Erythroblast (primary cell): ENCODE measurements around the gene PCID2.

Experiments used
- DNase-seq, 2 experiments: peaks; one replicate each; lab custom pipeline; 2025; lab: John Stamatoyannopoulos, UW
- GATA1 ChIP-seq: IDR thresholded peaks from 2 replicates; pipeline ENCODE4 v1.6.1; 2011; ENCODE audit warnings: low read depth, mild to moderate bottlenecking, control low read depth, low read length, moderate library complexity
- POLR2A ChIP-seq: IDR thresholded peaks from 2 replicates; pipeline ENCODE4 v1.6.1; 2011; ENCODE audit warnings: mild to moderate bottlenecking, low read length

Gene PCID2

DNA sequence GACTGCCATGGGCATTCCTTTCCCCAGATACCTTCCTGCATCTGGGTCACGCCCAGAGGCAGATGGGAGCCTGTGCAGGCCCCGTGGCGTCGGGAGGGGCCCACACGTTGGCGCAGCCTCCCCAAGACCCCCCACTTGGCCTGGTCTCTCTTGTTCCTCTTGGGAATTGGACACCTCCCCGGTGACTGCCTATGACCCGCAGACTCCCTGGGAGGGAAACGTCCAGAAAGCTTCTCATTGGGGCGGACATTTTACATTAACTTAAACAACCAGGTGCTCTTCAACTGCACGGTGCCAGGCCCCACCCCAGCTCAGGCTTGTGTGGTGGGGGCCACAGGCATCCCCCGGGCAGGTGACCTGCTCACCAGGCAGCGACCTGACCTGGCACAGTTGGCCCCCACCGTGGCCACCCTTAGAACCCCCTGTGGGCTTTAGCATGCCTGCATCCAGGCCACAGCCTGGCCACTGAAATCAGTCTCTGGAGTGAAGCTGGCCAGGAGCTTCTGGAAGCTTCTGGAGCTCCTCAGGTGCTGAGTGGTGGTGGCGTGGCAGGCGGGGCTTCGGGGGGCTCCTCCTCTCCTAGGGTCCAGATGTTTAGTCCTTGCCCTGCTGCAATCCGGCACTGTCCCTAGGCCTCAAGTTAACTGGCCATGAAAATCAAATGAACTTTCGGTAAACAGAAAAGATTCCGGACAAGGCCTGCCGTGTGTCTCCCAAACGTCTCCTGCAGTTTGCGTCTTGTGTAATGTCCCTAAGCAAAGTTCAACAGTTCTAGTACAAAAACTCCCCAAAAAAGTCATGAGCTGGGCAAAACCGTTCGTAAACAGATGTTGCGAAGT, 58.5 kb downstream of the PCID2 start:
- TF ChIP-seq GATA1, result no peak
- TF ChIP-seq POLR2A, result no peak
- DNase-seq, result no peak

DNA sequence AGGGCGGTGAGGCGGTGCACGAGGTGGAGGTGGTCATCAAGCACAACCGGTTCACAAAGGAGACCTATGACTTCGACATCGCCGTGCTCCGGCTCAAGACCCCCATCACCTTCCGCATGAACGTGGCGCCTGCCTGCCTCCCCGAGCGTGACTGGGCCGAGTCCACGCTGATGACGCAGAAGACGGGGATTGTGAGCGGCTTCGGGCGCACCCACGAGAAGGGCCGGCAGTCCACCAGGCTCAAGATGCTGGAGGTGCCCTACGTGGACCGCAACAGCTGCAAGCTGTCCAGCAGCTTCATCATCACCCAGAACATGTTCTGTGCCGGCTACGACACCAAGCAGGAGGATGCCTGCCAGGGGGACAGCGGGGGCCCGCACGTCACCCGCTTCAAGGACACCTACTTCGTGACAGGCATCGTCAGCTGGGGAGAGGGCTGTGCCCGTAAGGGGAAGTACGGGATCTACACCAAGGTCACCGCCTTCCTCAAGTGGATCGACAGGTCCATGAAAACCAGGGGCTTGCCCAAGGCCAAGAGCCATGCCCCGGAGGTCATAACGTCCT, 59.4 kb downstream of the PCID2 start:
- DNase-seq, result no peak
- TF ChIP-seq POLR2A (no peak), GATA1 (no peak)

GRCh38 chr13:113148407-113148806, 60.1 kb downstream of the PCID2 start:
- no peak for TF ChIP-seq POLR2A
- no peak for TF ChIP-seq GATA1
- no peak for DNase-seq

- no peak for DNase-seq
- TF ChIP-seq POLR2A (no peak), GATA1 (no peak)
Observed at GRCh38 chr13:113147206-113147605, 61.3 kb downstream of the PCID2 start.

DNA sequence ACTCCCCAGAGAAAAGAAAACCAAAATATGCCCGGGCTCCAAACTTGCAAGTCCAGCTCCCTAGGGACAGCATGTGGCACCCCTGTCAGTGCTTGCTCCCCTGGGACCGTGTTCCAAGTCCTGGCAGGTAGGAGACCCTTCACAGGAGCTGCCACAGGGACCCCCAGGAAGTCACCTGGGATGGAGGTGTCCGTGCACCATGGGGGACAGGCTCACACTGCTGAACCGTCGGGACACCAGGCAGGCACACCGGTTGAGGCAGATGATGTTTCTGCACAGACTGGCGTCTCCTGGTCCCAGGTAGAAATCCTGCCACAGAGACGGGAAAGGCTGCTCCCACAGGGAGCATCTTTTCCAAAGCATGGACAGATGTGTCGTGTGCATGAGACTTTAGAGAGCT, 61.7 kb downstream of the PCID2 start:
- TF ChIP-seq POLR2A (no peak), GATA1 (no peak)

DNA sequence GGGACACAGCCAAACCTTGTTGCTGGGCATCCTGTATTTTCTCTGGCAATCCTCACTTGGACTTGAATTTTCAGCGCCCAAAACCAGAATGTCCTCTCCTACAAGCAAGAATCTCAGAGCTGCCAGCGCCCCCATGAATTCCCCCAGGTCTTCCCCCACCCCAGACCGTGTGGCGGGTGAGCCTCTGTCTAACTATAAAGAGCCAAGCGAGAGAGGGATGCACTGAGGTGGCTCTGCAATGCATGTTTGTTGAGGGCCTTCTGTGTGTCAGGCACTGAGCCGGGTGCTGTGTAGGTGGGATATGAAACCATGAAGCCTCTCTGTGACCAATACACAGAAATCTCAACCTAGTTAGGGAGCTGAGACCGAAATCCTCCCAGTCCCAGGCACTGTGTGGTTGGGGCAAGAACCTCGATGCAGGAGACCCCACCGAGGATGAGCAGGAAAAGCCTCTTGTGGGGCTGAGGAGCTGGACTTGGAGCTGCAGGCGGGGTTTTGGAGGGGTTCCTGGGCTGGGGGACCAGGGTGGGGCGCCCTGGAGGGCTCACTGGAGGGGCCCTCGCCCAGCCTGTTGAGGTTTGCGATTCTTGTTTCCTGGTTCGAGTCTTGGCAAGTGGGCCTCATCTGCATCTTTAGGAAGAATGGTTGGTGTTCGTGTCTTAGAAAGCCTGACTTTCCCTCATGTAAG, 62.4 kb downstream of the PCID2 start:
- TF ChIP-seq POLR2A (no peak), GATA1 (no peak)
- no peak for DNase-seq

More for the DNA sequence above, 61.7 kb downstream of the PCID2 start:
- DNase-seq, result no peak

DNA sequence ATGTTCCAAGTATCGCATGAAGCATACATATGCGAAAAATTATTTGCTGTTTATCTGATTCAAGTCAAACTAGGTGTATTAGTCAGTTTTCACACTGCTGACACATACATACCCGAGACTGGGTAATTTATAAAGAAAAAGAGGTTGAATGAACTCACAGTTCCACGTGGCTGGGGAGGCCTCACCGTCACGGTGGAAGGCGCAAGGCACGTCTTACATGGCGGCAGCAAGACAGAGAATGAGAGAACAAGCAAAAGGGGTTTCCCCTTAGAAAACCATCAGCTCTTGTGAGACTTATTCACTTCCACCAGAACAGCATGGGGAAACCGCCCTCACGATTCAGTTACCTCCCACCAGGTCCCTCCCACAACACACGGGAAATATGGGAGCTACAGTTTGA, 63.0 kb downstream of the PCID2 start:
- no peak for TF ChIP-seq POLR2A
- TF ChIP-seq GATA1, result no peak
- DNase-seq, result no peak

DNA sequence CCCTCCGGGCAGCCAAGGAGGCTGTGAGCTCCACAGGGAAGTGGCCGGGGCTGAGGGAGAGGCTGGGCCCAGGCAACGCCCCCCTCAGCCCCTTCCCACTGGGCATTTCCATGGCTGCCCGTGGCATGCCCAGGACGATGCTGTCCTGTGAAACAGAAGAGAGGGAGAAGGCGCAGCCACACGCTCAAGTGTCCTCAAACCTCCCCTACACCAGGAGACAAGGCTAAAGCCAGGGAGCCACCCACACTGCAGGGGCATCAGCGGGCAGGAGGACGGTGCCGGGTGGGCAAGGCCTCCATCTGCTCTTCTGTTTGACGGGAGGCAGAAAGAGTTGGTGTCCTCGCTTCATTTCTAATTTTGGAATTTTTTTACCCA, 64.2 kb downstream of the PCID2 start:
- TF ChIP-seq GATA1, result no peak
- TF ChIP-seq POLR2A, result no peak

GRCh38 chr13:113143466-113144254, 64.8 kb downstream of the PCID2 start:
- TF ChIP-seq POLR2A (no peak), GATA1 (no peak)
- no peak for DNase-seq

More for the DNA sequence above, 64.2 kb downstream of the PCID2 start:
- DNase-seq, result no peak

DNA sequence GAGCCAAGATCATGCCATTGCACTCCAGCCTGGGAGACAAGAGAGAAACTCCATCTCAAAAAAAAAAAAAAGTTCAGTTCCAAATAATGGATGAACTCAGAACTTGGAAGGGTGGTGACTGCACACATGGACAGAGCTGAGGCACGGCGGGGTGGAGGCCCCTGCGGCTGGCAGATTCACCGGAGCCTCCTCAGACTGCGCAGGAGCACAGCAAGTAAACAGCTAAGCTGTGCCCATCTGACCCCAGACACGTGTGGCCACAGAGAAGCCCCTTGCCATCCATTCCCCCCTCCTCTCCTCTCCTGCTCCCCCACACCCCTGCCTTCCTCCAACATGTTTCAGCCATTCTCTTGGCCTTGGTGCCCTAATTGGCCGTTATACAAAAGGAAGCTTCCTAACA, 65.6 kb downstream of the PCID2 start:
- no peak for DNase-seq
- TF ChIP-seq GATA1 (no peak), POLR2A (no peak)

GRCh38 chr13:113141601-113141970, 66.9 kb downstream of the PCID2 start:
- TF ChIP-seq POLR2A, result no peak
- TF ChIP-seq GATA1, result no peak
- DNase-seq, result no peak

DNA sequence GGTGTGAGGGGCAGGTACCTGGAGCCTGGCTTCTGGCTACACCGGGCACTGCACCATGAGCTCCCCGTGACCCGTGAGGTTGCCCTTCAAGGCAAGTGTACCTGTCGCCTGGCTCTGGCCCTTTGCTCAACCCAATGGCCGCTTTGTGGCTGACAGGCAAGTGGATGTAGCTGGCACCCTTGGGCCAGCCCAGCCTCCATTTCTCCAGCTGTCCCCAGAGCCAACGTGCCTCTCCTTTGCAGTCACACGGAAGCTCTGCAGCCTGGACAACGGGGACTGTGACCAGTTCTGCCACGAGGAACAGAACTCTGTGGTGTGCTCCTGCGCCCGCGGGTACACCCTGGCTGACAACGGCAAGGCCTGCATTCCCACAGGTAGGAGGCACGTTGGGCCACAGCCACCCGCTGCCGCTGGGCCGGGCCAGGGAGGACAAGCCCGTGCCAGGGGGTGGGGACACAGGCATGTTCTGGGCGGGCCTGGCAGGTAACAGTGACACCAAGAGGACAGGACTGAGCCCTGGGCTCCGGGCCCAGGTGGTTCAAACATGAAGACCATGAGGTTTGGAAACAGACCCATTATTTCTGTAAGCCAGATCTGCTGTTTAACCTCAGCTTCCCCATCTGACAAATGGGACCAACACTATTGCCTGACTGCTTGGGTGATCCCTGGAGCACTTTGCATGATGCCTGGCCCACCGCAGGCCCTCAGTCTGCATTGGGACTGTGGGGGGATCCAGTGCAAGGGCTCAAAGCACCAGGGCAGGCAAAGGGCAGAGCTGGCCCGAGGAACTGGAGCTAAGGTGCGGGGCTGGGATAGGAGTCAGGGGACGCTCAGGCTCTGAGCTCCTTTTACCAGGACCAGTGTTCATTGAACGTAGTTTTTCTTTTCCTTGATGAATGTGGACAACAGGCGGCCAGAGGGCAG, 67.5 kb downstream of the PCID2 start:
- no peak for TF ChIP-seq POLR2A
- no peak for TF ChIP-seq GATA1
- no peak for DNase-seq

DNA sequence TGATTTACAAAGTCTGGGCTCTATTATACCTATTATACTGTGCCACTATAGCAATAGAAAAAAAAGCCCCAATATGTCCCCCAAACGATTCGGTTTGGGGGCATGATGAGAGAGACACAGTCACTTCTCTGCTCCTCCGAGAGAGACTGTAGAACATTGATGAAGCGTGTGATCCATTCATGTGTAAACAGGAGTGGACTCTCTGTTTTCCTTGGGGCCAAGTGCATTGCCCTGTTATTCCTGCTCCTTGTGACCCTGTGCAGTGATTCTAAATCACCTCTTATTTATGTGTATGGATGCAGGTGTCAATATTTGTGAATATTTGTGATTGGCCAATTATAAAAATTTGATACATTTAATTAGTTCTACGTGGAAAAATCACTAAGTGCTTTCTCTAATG, 68.9 kb downstream of the PCID2 start:
- no peak for DNase-seq
- TF ChIP-seq POLR2A (no peak), GATA1 (no peak)
